Lower leg skin (tissue), 4 donors: ENCODE results near the gene RFC5. TPM values are rescaled to one million over a fixed set of nuclear protein-coding genes. Genes with fewer than 3 reads are reported as not detected.

Experiments
- DNase-seq, 2 donors: peaks; one replicate each; pipeline ENCODE4 v3.0.0-alpha.2; 2019; ENCODE audit warnings: low spot score in 2 of 2
- H3K4me3 ChIP-seq: fragments of 200-600 bp; sonication (generic); 2 replicates; pipeline ENCODE4 v1.5.1; 2017; ENCODE audit warnings: mild to moderate bottlenecking, low read depth; ENCODE audit not compliant: poor library complexity, severe bottlenecking
- CTCF ChIP-seq, 3 donors: fragments of 450-650 bp; IDR thresholded peaks; one replicate each; pipeline ENCODE4 v1.5.1; 2016; ENCODE audit warnings: antibody characterized with exemption in 3 of 3, mild to moderate bottlenecking in 3 of 3, moderate library complexity in 2 of 3
- POLR2A ChIP-seq, 2 donors: fragments of 450-650 bp; IDR thresholded peaks; one replicate each; pipeline ENCODE4 v1.6.1; 2016 to 2017; ENCODE audit warnings: antibody characterized with exemption in 2 of 2, mild to moderate bottlenecking in 1 of 2, moderate library complexity in 1 of 2
- WGBS, 2 donors: methylation state at CpG; one replicate each; pipeline ENCODE4 v1.1.5; 2018; 5-methylcytosine and 5-hydroxymethylcytosine counted together
- intact Hi-C: fragments of 100-400 bp; cut with DNase I; formaldehyde crosslinking; loops from one replicate; pipeline ENCODE4 v1.15.0; 2023; ENCODE audit warnings: low total_unique reads
- total RNA-seq, 4 donors: library from RNA; depleted of rRNA; stranded (reverse); fragments of >200 nt; gene quantifications; one replicate each; pipeline ENCODE4 v1.1.0, GENCODE V29; 2016

The RFC5 gene
- total RNA-seq, 4 donors from 2014 or later: 6.2 to 14.3 (median 11.3) TPM

GRCh38 chr12:118011377-118011776, 5.1 kb upstream of the RFC5 start:
- DNase-seq: no peak
- intact Hi-C loops: no loop called here
- 93 to 99% methylated on average over 3 of the region's 3 CpGs for WGBS, 2 donors
- TF ChIP-seq POLR2A (IDR thresholded peaks at IDR 0.05) (no peak), CTCF (IDR thresholded peaks at IDR 0.05) (no peak)
- H3K4me3 ChIP-seq: no peak overlapping the region

DNA sequence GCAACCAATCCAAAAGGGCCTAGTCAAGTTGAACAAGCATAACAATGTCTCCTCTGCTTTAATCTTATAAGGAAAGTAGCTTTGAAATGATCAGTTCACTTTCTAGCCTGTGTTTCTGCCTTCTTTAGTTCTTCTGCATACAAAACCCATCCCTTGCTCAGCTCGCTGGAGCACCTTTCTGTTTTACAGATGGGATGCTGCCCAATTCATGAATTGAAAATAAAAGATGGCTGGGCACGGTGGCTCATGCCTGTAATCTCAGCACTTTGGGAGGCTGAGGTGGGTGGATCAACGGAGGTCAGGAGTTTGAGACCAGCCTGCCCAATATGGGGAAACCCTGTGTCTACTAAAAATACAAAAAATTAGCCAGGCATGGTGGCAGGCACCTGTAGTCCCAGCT, 4.5 kb upstream of the RFC5 start:
- no peak overlapping the region for H3K4me3 ChIP-seq
- DNase-seq: no peak
- no peak for TF ChIP-seq CTCF (IDR thresholded peaks at IDR 0.05)
- TF ChIP-seq POLR2A (IDR thresholded peaks at IDR 0.05): no peak
- intact Hi-C loops: no loop called here
- 78 to 91% methylated on average over 3 of the region's 3 CpGs for WGBS, 2 donors

DNA sequence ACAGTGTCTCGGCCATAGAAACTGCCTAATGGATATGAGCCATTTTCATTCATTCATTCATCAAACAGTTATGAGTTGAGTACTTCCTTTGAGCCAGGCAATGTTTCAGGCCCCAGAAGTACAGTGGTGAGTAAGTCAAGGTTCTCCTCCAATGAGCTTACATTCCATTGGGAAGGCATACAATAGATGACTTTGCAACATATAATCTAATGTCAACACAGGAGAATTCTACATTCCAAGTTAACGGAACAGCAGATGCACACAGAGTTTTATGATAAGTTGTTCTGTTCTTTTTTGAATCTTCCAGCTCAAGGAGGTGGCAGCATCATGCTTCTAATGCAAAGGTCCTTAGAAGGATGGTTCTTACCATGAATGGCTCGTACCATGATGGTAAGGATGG, 3.2 kb upstream of the RFC5 start:
- WGBS, 2 donors: 92 to 96% methylated on average over 3 of the region's 3 CpGs
- no peak overlapping the region for H3K4me3 ChIP-seq
- TF ChIP-seq POLR2A (IDR thresholded peaks at IDR 0.05): no peak
- TF ChIP-seq CTCF (IDR thresholded peaks at IDR 0.05): no peak
- intact Hi-C loops: no loop called here
- no peak for DNase-seq

DNA sequence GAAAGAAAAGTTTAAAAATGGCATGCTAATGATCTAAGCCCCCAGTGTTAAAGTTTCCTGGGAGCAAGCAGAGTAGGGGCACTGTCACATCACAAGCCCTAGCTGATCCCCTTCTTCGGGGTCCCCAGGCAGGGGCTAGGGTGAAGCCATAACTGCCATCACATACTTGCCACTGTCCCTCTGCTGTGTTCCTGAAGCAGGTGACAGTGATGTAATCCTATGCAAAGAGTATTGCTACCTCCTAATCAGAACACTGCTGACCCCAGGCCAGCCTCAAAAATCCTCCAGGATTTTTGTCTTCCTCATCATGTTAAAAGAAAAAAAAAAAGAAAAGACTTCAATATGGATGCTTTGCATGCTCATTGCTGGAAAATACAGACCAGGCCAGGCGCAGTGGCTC, 1.2 kb upstream of the RFC5 start:
- TF ChIP-seq POLR2A (IDR thresholded peaks at IDR 0.05) (no peak), CTCF (IDR thresholded peaks at IDR 0.05) (no peak)
- intact Hi-C loops: no loop called here
- no peak for DNase-seq
- WGBS, 2 donors: 83 to 97% methylated on average over 2 of the region's 2 CpGs
- no peak overlapping the region for H3K4me3 ChIP-seq

GRCh38 chr12:118015944-118016343, 559 bp upstream of the RFC5 start:
- no peak for DNase-seq
- intact Hi-C loops: no loop called here
- no peak overlapping the region for H3K4me3 ChIP-seq
- WGBS, 2 donors: 42 to 43% methylated on average over 9 of the region's 9 CpGs
- TF ChIP-seq POLR2A (IDR thresholded peaks at IDR 0.05) (no peak), CTCF (IDR thresholded peaks at IDR 0.05) (no peak)

DNA sequence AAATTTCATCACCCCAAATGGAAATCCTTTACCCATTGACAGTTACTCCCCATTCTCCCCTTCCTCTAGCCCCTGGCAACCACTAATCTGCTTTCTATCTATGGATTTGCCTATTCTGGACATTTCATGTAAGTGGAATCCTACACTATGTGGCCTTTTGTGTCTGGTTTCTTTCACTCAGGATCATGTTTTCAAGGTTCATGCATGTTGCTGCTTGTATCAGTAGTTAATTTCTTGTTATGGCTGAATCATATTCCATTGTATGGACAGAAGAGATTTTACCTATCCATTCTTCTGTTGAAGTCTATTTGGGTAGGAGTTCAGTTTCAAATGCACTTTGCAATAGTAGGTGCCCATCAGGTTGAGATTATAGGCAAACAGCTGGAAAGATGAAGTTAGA, 1.4 kb downstream of the RFC5 start:
- intact Hi-C loops: no loop called here
- H3K4me3 ChIP-seq: no peak overlapping the region
- TF ChIP-seq CTCF (IDR thresholded peaks at IDR 0.05) (no peak), POLR2A (IDR thresholded peaks at IDR 0.05) (no peak)
- DNase-seq: no peak
